ENCODE measurements around the gene VAV3. TPM values are rescaled to one million over a fixed set of nuclear protein-coding genes. Genes with fewer than 3 reads are reported as not detected.

The VAV3 gene
- total and polyA plus RNA-seq, 10 of the 15 experiments (the other 5 are each of a cell fraction or from before 2014, with no cell fraction given) = 0.84 to 5.5 (median 3.4) TPM

GRCh38 chr1:107795994-107796393 lies 169.0 kb downstream of the VAV3 start:
- RAD21 ChIA-PET (ENCODE audit: unreplicated experiment) = interaction anchor here (3.3 to 5.7 kb wide), 2 partner anchors 13 to 18 kb away, joined by 10 to 47 read pairs; no protein-coding TSS in a partner anchor
- Histone ChIP-seq H3K4me2 (ENCODE audit: control insufficient read depth, insufficient read depth) (no peak overlapping the region), H3K79me2 (ENCODE audit: control insufficient read depth, insufficient read depth, low read length) (no peaks in the 10 kb centered on the region), H4K20me1 (ENCODE audit: control insufficient read depth, insufficient read depth) (no peaks in the 10 kb centered on the region), H2AFZ (ENCODE audit: control insufficient read depth, low read depth, low read length) (no peak overlapping the region), H3K9ac (ENCODE audit: control insufficient read depth, insufficient read depth, low read length) (no peak overlapping the region), H3K9me3 (replicated peaks; ENCODE audit: control insufficient read depth, insufficient read depth, low read length) (no peaks in the 10 kb centered on the region; the same call in 2 of the 3 replicates), H3K4me3 (no peak overlapping the region), H3K27me3 (replicated peaks in 1 of 2; ENCODE audit: control insufficient read depth in 2 of 2, insufficient read depth in 2 of 2, low read length in 1 of 2) (no peaks in the 10 kb centered on the region; a peak in 1 of 4 replicates), H3K4me1 (ENCODE audit: control insufficient read depth, insufficient read depth, low read length) (peaks cover 4% of the 10 kb centered on the region; the same call in 1 of the 2 replicates), H3K27ac (ENCODE audit: control insufficient read depth, insufficient read depth) (no peak overlapping the region), H3K36me3 (ENCODE audit: control insufficient read depth in 2 of 2, insufficient read depth in 2 of 2, low read length in 1 of 2) (no peaks in the 10 kb centered on the region)
- POLR2A ChIA-PET = no interaction called here
- in situ Hi-C loops (cut with MboI) = loop anchor here (25.0 kb wide), 1 partner anchor 716 kb away; no protein-coding TSS in a partner anchor
- peak; percentile 84 for ATAC-seq
- CTCF ChIA-PET = interaction anchor here (0.7 to 1.6 kb wide), 3 partner anchors 8 to 154 kb away, joined by 4 to 7 read pairs (median 4); no protein-coding TSS in a partner anchor
- BruUV-seq (replicated peaks) = no TSS peak
- no peak for TF ChIP-seq NRF1 (conservative IDR thresholded peaks at IDR 0.05; ENCODE audit: low read depth, low read length)
- TF ChIP-seq USF1 (IDR thresholded peaks at IDR 0.05; ENCODE audit: borderline replicate concordance, extremely low read length, insufficient read depth, low read depth, low read length) = peak; percentile 38
- TF ChIP-seq CHD4 (IDR thresholded peaks at IDR 0.05) = no peak
- TF ChIP-seq RAD51 (IDR thresholded peaks at IDR 0.05) = peak; percentile 61
- SMC1A ChIA-PET (ENCODE audit: uncharacterized antibody, unreplicated experiment) = interaction anchor here (1.1 to 2.5 kb wide), 5 partner anchors 9 to 331 kb away, joined by 3 to 8 read pairs (median 5); no protein-coding TSS in a partner anchor
- WGBS (ENCODE audit: insufficient coverage, insufficient replicate concordance, low lambda C conversion rate, missing lambda C conversion rate) = 3% methylated on average over 2 of the region's 2 CpGs
- no peak for DNase-seq (ENCODE audit: low read depth, low spot score)
- intact Hi-C loops (cut with micrococcal nuclease; ENCODE audit: unreplicated experiment) = no loop called here
- no peak for FAIRE-seq

GRCh38 chr1:107795441-107795840 lies 169.5 kb downstream of the VAV3 start:
- no peak overlapping the region for H3K27ac ChIP-seq (ENCODE audit: control insufficient read depth, insufficient read depth)
- 0% methylated on average over 1 of the region's 1 CpG for WGBS (ENCODE audit: insufficient coverage, insufficient replicate concordance, low lambda C conversion rate, missing lambda C conversion rate)
- DNase-seq (ENCODE audit: low read depth, low spot score) (no peak), ATAC-seq (peak; percentile 22; the same call in 1 of the 3 replicates), FAIRE-seq (no peak)
- H3K4me2 ChIP-seq (ENCODE audit: control insufficient read depth, insufficient read depth) = no peak overlapping the region
- no peak overlapping the region for H3K9ac ChIP-seq (ENCODE audit: control insufficient read depth, insufficient read depth, low read length)
- RAD21 ChIA-PET (ENCODE audit: unreplicated experiment) = interaction anchor here (3.3 to 5.7 kb wide), 2 partner anchors 12 to 17 kb away, joined by 10 to 47 read pairs; no protein-coding TSS in a partner anchor
- SMC1A ChIA-PET (ENCODE audit: uncharacterized antibody, unreplicated experiment) = interaction anchor here (1.1 to 2.5 kb wide), 6 partner anchors 8 to 332 kb away, joined by 3 to 8 read pairs (median 6); no protein-coding TSS in a partner anchor
- no peak overlapping the region for H2AFZ ChIP-seq (ENCODE audit: control insufficient read depth, low read depth, low read length)
- CTCF ChIA-PET = interaction anchor here (0.7 to 1.6 kb wide), 3 partner anchors 8 to 154 kb away, joined by 4 to 7 read pairs (median 4); no protein-coding TSS in a partner anchor
- no peaks in the 10 kb centered on the region for H3K79me2 ChIP-seq (ENCODE audit: control insufficient read depth, insufficient read depth, low read length)
- H3K27me3 ChIP-seq (replicated peaks in 1 of 2; ENCODE audit: control insufficient read depth in 2 of 2, insufficient read depth in 2 of 2, low read length in 1 of 2) = no peaks in the 10 kb centered on the region; a peak in 1 of 4 replicates
- in situ Hi-C loops (cut with MboI) (loop anchor here (25.0 kb wide), 1 partner anchor 717 kb away; no protein-coding TSS in a partner anchor), intact Hi-C loops (cut with micrococcal nuclease; ENCODE audit: unreplicated experiment) (no loop called here)
- no peak overlapping the region for H3K4me3 ChIP-seq
- no peaks in the 10 kb centered on the region for H3K36me3 ChIP-seq (ENCODE audit: control insufficient read depth in 2 of 2, insufficient read depth in 2 of 2, low read length in 1 of 2)
- no peaks in the 10 kb centered on the region for H4K20me1 ChIP-seq (ENCODE audit: control insufficient read depth, insufficient read depth)
- peaks cover 4% of the 10 kb centered on the region; the same call in 1 of the 2 replicates for H3K4me1 ChIP-seq (ENCODE audit: control insufficient read depth, insufficient read depth, low read length)
- no TSS peak for BruUV-seq (replicated peaks)
- POLR2A ChIA-PET = no interaction called here
- H3K9me3 ChIP-seq (replicated peaks; ENCODE audit: control insufficient read depth, insufficient read depth, low read length) = no peaks in the 10 kb centered on the region
- TF ChIP-seq YBX1 (IDR thresholded peaks at IDR 0.05) (no peak), LARP7 (IDR thresholded peaks at IDR 0.05) (no peak), SUZ12 (IDR thresholded peaks at IDR 0.05; ENCODE audit: unreplicated experiment) (no peak), IRF3 (IDR thresholded peaks at IDR 0.05) (no peak), ATF3 (IDR thresholded peaks at IDR 0.05; ENCODE audit: borderline replicate concordance, extremely low read depth, low read depth, low read length) (no peak), POLR2AphosphoS5 (IDR thresholded peaks at IDR 0.05; ENCODE audit: low read length) (no peak), CEBPB (IDR thresholded peaks at IDR 0.05; ENCODE audit: borderline replicate concordance in 1 of 2, low read depth in 2 of 2, low read length in 2 of 2) (no peak), NR2F1 (conservative IDR thresholded peaks at IDR 0.05) (no peak), NFYB (IDR thresholded peaks at IDR 0.05; ENCODE audit: insufficient read depth, low read depth, low read length) (no peak), PML (IDR thresholded peaks at IDR 0.05; ENCODE audit: low read length) (no peak), KDM1A (IDR thresholded peaks at IDR 0.05; ENCODE audit: borderline replicate concordance) (no peak)

Data from GM12878 (cell line).